DND-41 (cell line): ENCODE data around the gene RAI1.

Source experiments
- EZH2 ChIP-seq: IDR thresholded peaks from 3 replicates; pipeline ENCODE4 v1.6.1; 2012; ENCODE audit warnings: borderline replicate concordance, low read depth, mild to moderate bottlenecking, moderate library complexity, low read length, inconsistent platforms; ENCODE audit not compliant: severe bottlenecking
- TF ChIP-seq, protein P1 (sequence below): IDR thresholded peaks from 2 replicates; pipeline ENCODE4 v1.5.1; 2012; ENCODE audit warnings: borderline replicate concordance, low read length, moderate library complexity, mild to moderate bottlenecking; ENCODE audit not compliant: poor library complexity, severe bottlenecking; ENCODE audit errors: extremely low read depth

DNA sequence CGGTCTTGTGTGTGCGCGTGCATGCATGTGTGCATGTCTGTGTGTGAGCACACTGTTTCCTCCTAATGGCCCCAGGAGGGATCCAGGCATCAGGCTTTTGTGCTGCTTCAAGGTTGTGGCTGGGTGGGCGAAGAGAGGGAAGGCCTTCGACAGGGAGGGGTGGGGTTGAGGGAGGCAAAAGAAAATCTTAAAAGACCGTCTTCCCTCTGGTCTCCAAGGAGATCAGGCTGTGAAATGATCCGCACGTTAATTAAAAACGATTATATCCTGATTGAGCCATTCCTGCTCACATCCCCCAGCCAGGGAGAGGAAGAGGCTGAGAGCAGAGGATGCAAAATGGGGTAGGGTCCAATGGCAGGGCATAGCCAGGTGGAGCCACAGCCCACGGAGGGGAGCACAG is 46.9 kb downstream of the RAI1 start:
- TF ChIP-seq EZH2, result no peak
- TF ChIP-seq, protein P1, sequence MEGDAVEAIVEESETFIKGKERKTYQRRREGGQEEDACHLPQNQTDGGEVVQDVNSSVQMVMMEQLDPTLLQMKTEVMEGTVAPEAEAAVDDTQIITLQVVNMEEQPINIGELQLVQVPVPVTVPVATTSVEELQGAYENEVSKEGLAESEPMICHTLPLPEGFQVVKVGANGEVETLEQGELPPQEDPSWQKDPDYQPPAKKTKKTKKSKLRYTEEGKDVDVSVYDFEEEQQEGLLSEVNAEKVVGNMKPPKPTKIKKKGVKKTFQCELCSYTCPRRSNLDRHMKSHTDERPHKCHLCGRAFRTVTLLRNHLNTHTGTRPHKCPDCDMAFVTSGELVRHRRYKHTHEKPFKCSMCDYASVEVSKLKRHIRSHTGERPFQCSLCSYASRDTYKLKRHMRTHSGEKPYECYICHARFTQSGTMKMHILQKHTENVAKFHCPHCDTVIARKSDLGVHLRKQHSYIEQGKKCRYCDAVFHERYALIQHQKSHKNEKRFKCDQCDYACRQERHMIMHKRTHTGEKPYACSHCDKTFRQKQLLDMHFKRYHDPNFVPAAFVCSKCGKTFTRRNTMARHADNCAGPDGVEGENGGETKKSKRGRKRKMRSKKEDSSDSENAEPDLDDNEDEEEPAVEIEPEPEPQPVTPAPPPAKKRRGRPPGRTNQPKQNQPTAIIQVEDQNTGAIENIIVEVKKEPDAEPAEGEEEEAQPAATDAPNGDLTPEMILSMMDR, result no peak
